Measurements from ENCODE around the gene PRR5L.

The PRR5L gene

DNA sequence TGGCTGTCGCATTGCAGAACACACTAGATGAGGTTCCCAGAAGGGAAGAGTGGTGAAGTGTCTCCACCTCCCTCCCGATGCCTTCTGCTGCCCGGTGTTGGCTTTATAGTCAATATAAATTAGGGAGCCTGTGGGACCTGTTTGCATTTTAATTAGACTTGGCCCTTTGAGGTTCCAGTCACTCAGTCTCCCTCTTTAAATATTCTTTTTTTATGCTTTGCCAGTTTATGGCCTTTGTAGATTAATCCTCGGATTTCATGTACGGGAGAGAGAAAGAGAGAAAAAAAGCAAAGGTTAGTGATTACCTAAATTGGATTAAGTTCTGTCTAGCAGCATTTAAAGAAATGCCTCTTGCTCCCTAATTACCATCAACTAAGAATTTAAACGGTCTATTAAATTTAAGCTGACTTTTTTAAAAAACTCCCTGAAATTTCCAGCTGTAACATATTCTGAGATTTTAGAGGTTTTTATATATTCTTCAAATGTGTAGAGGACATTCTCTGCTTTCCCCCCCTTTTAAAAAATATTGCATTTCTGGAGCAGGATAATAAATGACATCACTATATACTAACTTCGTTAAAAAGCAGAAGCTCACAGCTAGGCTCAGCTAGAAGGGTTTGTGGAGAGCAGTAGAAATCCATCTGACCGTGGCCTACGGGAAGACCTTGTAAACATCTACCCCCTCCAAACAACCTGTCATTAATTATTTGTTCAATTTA, 84.4 kb downstream of the PRR5L start:
- DNase-seq, result no peak

DNA sequence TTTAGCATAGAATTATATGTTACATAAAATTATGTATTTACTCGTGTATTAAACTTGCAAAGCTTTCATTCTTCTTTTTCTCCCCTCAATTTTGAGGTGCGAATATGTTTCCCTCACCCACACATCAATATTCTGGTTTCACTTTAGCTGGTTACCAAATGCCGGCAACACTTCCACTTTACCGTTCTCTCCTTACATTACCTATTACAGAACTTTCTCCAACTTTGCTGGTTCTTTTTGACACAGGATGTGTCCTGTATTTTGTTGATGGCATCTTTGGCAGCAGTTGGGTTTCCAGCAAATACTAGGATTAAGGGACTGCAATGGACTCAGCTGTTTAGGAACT, 84.9 kb downstream of the PRR5L start:
- DNase-seq, result no peak

- no peak for DNase-seq
Measured at GRCh38 chr11:36383195-36383594, 87.1 kb downstream of the PRR5L start.

DNA sequence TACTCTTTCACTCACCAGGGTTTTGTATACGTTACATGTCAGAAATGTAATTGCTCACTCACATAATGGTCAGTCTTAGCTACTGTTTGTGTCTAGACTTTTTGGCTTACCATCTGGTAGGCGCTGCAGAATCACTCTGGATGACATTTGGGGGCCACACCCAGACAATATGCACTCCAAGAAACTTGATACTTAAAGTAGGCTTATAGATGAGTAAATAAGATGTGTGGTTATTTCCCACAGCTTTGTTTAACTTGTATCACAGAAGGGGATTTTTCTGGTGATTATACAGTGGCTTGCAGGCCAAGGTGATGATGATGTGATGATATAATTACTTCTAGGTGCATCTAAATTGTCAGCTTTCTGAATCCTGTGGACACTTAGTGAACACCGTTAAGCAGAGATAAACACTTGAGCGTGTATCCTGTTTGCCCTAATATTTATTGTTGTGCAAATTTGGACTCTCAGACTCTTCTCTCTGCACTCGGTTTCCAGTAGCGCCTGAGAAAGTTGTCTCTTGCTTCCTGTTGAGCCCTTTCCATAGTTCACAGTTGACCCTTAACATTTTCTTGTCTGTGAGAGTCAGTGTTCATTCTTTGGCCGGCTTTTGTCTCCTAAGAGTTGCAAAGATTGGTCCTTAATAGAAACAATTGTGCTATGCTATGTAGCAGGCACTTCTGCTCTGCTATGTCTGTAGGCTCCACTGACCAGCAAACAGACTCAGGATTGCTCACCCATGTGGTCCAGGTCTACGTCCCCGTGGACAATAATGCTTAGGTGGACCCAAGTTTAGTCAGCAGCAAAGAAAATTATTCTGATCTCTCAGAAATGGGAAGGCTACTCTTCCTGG, 89.3 kb downstream of the PRR5L start:
- no peak for DNase-seq

DNA sequence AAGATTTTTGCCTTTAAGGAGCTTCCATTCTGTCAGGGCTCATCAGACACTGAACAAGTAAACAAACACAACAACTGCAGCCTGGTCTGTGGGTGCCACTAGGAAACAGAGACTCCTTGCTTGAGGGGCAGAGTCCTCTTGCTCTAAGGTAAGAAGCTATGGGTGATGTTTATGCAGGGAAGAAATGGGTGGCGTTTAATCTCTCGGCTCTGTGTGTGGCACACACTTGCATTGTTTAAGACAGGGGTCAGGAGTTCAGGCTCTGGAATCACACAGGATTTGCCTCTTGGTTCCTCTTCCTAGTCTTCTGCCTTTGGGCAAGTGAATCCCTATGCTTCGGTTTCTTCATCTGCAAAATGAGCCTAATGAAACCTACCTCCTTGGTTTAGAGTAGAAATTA, 90.3 kb downstream of the PRR5L start:
- no peak for DNase-seq

DNA sequence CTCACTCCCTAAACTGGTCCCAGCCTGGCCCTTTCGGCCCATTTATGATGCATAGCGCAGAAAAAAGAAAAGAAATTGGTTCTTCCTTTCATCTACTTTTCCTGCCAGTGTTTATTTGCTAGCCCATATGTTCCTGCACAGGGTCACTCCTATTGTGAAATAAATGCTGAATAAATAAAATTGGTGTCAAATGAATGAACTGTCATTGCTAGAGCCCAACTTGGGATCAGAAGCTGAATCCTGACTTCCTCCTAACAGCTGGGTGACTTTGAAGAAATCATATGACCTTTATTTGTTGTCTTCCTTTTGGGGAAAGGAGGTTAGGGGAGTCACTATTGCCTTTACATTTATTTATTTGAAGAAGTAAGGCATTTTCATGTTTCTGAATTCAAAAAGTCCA, 92.0 kb downstream of the PRR5L start:
- no peak for DNase-seq

GRCh38 chr11:36388951-36389350, 92.9 kb downstream of the PRR5L start:
- no peak for DNase-seq

DNA sequence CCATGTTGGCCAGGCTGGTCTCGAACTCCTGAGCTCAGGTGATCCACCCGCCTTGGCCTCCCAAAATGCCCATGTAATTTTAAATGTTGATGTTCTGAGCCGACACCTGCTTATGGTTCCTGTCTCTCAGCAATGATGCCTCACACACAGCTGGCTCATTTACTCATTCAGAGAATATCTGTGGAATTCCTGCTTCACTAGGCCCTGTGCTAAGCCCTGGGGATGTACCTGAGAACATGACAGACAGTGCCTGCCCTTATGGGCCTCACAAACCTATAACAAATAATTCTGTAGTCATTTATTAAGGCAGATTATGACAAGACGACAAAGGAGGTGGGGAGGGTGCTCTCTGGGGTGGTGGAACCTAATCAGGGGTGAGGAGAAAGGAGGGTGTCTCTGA, 93.7 kb downstream of the PRR5L start:
- DNase-seq, result no peak

DNA sequence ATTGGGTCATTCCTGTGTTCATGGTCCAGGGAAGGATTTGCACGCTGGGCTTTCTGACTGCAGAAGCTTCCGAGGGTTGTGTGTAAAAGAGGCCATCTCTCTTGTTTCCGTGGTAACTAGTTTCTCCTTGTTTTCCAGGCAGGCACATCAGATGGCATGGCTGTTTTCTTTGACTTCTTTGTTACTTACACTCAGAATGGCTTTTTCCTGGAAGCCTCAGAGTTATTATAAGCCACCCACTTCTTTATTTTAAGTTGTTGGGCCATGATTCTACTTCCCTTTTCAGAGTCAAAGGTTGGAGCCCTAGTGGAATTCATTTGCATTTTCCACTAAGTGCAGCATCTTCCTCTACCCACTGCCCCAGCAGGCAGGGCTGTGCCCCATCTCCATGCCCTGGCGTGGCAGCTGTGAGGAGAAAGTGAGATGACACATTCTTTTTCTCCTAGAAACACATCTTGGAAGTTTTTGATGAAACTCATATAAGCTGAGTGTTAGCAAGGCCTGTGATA, 94.9 kb downstream of the PRR5L start:
- no peak for DNase-seq

- no peak for DNase-seq
Measured at GRCh38 chr11:36392196-36392595, 96.1 kb downstream of the PRR5L start.

- DNase-seq, result no peak
Measured at GRCh38 chr11:36394056-36394455, 98.0 kb downstream of the PRR5L start.

GRCh38 chr11:36394926-36395325, 98.8 kb downstream of the PRR5L start:
- DNase-seq, result no peak

DNA sequence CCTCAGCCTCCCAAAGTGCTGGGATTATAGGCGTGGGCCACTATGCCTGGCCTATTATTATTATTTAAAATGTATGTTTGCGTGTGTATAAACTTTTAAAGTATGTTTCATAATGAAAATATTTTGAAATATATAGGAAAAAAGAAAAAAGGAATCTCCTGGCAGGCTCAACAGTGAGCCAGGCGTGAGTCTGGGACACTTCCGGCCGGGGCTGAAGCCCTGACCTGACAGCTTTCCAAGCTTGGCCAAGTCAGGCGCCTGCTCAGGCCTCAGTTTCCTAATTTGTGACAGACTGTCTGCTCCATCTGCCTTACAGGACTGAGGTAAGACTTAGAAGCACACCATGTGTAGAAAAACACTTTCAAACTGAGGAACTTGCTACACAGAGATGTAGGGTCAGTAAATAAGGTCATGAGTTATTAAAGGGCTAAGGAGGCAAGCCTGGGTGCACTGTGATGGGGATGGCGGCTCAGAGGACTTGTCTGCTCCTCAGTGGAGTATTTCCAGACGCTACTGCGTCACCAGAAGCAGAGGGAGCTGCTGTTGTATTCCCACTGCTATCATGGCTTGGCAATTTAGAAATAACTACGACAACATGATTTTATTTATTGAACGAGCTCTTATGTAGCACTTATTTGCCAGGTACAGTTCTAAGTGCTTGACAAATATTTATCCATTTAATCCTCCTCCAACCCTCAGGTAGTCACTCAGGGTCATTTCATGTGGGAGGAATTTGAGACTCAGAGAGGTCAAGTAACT, 100.1 kb downstream of the PRR5L start:
- DNase-seq, result no peak

- DNase-seq, result no peak
Measured at GRCh38 chr11:36398231-36398953, 102.3 kb downstream of the PRR5L start.

GRCh38 chr11:36399236-36399635, 103.1 kb downstream of the PRR5L start:
- DNase-seq, result no peak

- DNase-seq, result no peak
Measured at GRCh38 chr11:36399745-36400144, 103.7 kb downstream of the PRR5L start.

DNA sequence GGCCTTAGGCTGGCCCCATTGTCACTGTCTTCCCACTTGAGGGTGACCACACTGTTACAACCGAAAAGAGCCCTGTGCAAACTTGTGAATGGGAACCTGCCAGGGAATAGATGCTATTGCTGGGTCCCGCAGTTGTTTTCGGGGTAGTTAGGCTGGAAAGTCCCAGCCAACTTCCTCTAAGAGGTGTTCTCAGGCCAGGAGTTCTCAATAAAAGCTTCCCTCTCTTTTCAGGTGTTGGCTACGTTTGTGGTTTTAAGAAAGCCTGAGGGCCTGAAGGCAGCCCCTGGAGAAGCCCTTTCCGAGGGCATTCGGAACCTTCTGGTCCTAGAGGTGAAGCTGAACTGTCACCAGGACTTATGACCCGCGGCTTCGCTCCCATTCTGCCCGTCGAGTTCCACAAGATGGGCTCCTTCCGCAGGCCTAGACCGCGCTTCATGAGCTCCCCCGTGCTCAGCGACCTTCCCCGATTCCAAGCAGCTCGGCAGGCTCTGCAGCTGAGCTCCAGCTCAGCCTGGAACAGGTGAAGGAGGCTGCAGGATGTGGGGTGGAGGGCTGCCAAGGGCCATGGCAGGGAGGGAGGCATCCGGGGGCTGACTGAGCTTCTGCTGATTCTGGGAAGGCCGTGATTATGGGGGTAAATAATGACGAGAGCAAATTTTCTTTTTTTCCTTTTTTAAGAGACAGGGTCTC, 104.8 kb downstream of the PRR5L start:
- DNase-seq, result no peak

DNA sequence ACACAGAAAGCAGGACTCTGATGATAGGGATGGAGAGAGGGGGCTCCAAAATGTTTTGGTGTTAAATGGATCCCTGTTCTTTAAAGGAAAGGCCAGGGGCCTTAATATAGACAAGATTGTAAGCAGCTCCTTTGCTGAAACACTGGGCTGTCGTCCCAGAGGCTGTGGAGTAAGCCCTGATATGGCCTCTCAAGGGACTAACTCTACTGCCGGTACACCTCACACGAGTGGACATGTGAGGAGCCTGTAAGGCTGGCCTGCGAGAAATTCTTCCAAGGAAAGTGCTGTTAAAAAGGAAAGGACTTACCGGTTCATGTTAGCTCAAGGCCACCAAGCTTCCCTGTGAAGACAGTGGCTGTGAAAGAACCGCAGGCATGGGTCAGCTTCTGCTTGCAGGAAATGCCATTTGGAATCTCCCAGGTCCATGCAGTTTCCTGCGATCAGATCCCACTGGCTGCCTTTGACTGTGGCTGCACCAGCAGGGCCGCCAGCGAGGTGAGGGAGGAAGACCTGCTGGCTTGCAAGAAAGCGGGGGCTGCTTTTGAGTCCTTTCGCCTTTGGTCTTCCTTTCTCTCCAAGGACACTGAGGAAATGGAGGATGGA, 106.6 kb downstream of the PRR5L start:
- no peak for DNase-seq

GRCh38 chr11:36403661-36404060, 107.6 kb downstream of the PRR5L start:
- DNase-seq, result no peak

DNA sequence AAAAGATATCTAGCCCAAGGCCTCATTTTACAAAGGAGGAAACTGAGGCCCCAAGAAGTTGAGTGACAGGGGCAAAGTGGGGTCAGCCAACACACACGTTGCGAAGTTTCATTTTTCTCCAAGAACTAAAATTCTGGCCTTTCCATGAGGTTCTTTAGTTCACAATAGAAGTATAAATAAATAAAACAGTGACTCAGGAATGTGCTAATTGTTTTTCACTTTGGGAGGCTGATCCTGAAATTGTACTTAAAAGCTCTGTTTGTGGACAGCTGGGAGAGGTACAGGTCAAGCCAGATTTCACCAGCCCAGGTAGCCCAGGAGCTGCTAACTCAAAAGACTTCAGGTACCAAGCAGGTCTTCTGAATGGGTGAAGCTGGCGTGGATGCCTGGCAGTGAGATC, 108.7 kb downstream of the PRR5L start:
- no peak for DNase-seq

DNA sequence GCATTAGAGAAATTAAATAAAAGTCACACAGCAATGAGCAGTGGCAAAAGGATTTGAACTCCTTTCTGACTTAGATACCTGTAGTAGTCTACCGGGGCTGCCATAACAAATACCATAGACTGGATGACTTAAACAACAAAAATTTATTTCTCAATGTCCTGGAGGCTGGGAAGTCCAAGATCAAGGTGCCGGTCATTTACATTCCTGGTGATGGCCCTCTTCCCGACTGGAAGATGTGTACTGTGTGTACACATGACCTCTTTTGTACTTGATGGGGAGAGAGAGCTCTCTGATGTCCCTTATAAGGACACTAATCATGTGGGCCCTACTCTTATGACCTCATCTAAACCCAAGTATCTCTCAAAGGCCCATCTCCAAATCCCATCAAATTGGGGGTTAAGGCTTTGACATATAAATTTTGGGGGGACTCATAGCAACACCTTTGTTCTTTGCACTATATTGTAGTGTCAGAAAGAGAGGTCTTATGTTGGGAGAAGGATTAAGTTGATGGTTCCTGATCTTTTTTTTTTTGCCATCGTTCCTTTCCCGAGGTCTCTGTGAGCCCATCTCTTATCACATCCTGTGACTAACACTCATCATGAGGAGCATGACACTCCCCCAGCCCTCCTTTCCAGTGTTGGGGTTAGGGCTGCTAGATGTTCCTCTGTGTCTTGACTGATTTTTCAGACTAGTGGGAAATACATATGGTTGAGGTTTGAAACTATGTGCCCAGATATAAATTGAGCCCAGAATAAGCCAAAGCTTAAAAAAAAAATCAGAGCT, 109.7 kb downstream of the PRR5L start:
- DNase-seq, result no peak

All from stimulated activated CD4-positive, alpha-beta T cell treated with anti-CD3 and anti-CD28 coated beads, Interleukin-2, amount 100 ng/mL, for 24 hours (primary cell).